NCI-H146 treated with DMSO at 0.1 percent for 48 hours (cell line): Measurements from ENCODE around the gene DAND5.
"Not testable (repeated sequence)": the region's sequence is repeated elsewhere in the genome, so short reads cannot be mapped to it uniquely, and the experiment has no call there.

Experiments used
- DNase-seq: peaks from one replicate; lab custom pipeline; 2025; ENCODE audit not compliant: unreplicated experiment; lab: John Stamatoyannopoulos, UW

Gene DAND5

GRCh38 chr19:12965017-12965811 is 4.2 kb upstream of the DAND5 start:
- DNase-seq, result peak; percentile 83

GRCh38 chr19:12965812-12966135 is 3.6 kb upstream of the DAND5 start:
- DNase-seq, result no peak

GRCh38 chr19:12967907-12968306 is 1.5 kb upstream of the DAND5 start:
- DNase-seq, result no peak

- DNase-seq, result no peak
These were observed 869 bp downstream of the DAND5 start for GRCh38 chr19:12970070-12970820.

- DNase-seq, result no peak
These were observed 3.9 kb downstream of the DAND5 start for GRCh38 chr19:12973236-12973635.

GRCh38 chr19:12974301-12975220 is 5.2 kb downstream of the DAND5 start:
- no peak for DNase-seq

GRCh38 chr19:12975221-12975741 is 5.9 kb downstream of the DAND5 start:
- DNase-seq, result no peak

GRCh38 chr19:12976109-12976508 is 6.7 kb downstream of the DAND5 start:
- DNase-seq, result not testable (repeated sequence)

GRCh38 chr19:12979974-12980373 is 10.6 kb downstream of the DAND5 start:
- DNase-seq, result no peak

GRCh38 chr19:12982648-12983047 is 13.3 kb downstream of the DAND5 start:
- no peak for DNase-seq

GRCh38 chr19:12983091-12983490 is 13.7 kb downstream of the DAND5 start:
- no peak for DNase-seq

- DNase-seq, result peak; percentile 26
These were observed 14.3 kb downstream of the DAND5 start for GRCh38 chr19:12983542-12984142.

- DNase-seq, result no peak
These were observed 14.8 kb downstream of the DAND5 start for GRCh38 chr19:12984143-12984627.

GRCh38 chr19:12984683-12985048 is 15.3 kb downstream of the DAND5 start:
- no peak for DNase-seq

- DNase-seq, result peak; percentile 59
These were observed 15.8 kb downstream of the DAND5 start for GRCh38 chr19:12985049-12985776.

- no peak for DNase-seq
These were observed 17.4 kb downstream of the DAND5 start for GRCh38 chr19:12986726-12987125.

GRCh38 chr19:12987190-12987589 is 17.8 kb downstream of the DAND5 start:
- DNase-seq, result no peak

- DNase-seq, result no peak
These were observed 18.4 kb downstream of the DAND5 start for GRCh38 chr19:12987781-12988180.

GRCh38 chr19:12990431-12990830 is 21.1 kb downstream of the DAND5 start:
- no peak for DNase-seq

- DNase-seq, result no peak
These were observed 21.5 kb downstream of the DAND5 start for GRCh38 chr19:12990853-12991252.
